NK-92 treated with Interleukin-12 subunit alpha and Interleukin-12 subunit beta, amount 100 ng/mL, for 24 hours (cell line): ENCODE measurements around the gene COQ10A.
"Not testable (repeated sequence)": the region's sequence is repeated elsewhere in the genome, so short reads cannot be mapped to it uniquely, and the experiment has no call there.

ENCODE experiments used
- DNase-seq: peaks from one replicate; lab custom pipeline; 2025; lab: John Stamatoyannopoulos, UW

Gene COQ10A

DNA sequence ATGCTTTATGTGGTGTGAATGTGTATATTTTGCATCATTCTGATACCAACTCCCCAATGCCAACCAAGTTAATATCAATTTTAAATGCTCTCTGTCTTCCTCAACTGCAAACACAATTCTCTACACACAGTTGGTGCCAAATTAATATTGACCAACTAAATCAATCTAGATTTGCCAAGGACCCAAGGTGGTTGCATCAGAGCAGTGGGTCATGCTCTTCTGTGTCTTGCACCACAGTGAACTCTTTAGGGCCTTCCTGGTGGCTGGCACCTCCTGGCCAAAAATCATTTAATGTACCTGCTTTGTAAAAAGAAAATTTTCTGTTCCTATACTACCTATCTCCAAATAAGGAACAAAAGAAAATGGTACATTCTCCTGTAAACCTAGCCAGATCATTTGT, 14.1 kb downstream of the COQ10A start:
- DNase-seq, result no peak

DNA sequence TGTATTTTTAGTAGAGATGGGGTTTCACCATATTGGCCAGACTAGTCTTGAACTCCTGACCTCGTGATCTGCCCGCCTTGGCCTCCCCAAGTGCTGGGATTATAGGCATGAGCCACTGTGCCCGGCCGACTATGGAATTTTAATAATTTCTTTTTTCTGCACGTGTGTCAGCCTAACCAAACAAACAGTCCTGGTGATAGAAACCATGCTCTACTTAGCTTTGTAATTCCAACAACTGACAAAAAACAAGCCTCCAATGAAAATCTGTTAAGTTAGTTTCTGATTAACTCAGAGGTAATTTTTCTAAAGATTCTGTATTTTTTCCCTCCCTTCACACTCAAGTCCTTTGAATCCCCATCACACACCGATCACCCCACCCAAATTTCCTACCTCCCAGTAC, 15.3 kb downstream of the COQ10A start:
- DNase-seq, result no peak

DNA sequence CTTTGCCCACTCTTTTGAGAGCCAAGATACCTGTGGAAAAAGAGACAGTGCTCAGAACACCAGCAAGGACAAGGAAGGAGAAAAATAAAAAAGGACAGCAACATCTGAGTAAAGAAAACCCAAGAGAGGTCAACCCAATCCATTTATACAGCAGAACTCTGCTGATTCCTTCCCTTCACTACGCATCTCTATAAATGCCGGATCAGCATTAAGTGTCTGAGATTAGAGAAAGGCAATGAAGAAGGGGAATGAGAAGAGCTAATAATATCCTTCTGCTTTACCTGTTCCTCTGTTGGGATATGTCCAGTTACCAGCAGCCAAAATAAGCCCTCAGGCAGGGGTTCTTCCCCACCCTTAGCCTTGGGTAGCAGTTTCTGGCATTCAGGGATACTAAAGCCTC, 15.8 kb downstream of the COQ10A start:
- no peak for DNase-seq

GRCh38 chr12:56284263-56284662, 17.5 kb downstream of the COQ10A start:
- not testable (repeated sequence) for DNase-seq

DNA sequence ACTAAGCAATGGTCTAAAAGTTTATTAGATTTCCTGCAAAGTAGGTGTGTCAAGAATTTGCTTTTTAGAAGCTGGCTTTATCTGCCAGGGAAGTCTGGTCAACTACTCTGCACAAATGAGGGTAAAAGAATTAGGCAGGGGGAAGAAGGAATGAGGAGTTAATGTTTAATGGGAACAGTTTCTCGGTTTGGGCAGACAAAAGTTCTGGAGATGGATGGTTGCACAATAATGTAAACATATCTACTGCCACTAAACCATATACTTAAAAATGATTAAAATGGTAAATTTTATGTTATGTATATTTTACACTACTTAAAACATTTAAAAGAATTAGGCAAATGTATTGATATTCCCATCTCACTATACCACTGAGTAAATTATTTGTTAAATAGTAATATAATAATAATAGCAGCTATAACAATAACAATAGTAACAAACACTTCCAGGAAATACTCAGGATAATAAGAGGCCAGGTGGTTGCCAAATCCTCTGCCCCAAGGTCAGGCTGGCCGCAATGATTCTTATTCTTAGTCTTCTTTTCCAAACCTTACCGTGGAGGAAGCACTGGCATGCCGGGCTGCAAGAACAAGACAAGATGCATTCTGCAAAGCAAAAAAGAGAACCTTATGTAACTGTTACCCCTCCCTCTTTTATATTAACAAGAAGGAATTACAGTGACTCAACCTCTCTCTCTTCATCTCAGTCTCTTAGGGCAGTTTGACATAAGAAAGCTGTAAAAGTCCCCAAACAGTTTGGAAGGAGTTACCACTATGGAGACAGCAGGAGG, 19.5 kb downstream of the COQ10A start:
- no peak for DNase-seq

GRCh38 chr12:56288705-56289387, 22.1 kb downstream of the COQ10A start:
- DNase-seq, result no peak

GRCh38 chr12:56293795-56294194, 27.1 kb downstream of the COQ10A start:
- no peak for DNase-seq

DNA sequence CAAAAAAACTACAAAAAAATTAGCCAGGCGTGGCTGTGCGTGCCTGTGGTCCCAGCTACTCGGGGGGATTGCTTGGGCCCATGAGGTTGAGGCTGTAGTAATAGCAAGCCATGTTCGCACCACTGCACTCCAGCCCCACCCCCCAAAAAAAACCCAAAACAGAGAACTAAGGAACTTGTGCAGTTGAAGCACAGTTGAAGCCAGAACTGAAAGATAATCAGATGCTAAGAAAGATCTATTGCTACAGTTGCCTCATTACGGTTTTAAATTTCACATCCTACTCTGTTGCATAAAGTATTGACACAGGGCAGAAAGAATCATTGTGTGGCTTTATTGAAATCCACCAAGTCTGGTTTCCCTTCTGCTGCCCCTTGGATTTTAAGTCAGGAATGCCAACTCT, 29.6 kb downstream of the COQ10A start:
- DNase-seq, result no peak

DNA sequence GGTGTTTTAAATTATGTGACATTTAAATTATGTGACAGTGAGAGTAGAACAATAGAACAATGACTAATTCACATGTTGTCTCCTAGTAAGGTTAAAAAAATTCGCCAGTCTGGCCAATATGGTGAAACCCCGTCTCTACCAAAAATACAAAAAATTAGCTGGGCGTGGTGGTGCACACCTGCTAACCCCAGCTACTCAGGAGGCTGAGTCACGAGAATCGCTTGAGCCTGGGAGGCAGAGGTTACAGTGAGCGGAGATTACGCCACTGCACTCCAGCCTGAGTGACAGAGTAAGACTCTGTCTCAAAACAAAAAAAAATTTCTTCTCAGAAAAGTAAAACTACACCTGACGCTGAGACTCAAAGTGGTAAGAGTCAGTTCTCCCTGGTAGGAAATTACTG, 30.7 kb downstream of the COQ10A start:
- DNase-seq, result no peak

GRCh38 chr12:56298828-56299227, 32.1 kb downstream of the COQ10A start:
- DNase-seq, result no peak

DNA sequence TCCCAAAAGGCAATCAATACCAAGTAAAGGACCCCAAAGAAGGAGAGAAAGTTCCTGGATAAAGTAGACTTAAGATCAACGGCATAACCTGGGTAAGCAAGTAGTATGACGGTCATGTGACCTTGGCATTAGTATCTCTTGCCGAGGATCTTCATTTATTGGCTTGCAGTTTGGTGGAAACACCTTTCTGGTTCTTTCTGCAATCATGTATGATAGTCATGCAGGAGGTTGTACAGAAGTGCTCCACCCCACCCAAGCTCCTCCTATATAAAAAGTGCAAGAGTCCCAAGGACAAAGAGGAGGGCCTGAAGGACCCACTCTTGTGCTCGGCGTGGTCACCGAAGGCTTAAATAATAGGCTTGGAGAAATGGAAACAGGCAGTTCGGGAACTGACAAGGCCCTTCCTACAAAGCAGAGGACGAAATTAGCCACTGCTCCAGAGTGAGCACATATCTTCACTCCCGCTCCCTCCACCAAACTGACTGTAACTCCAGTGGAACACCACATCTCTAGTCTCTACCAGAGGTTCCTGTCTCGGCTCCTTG, 32.6 kb downstream of the COQ10A start:
- no peak for DNase-seq

- peak; percentile 96 for DNase-seq
Observed at GRCh38 chr12:56299853-56300643, 33.3 kb downstream of the COQ10A start, which contains the start of gene CS. CS (minus strand) TSS chr12:56300330; CDS start chr12:56300201, 129 bp downstream.

- DNase-seq, result no peak
Observed at GRCh38 chr12:56300644-56301464, 34.1 kb downstream of the COQ10A start.

- no peak for DNase-seq
Observed at GRCh38 chr12:56304276-56304675, 37.5 kb downstream of the COQ10A start.

DNA sequence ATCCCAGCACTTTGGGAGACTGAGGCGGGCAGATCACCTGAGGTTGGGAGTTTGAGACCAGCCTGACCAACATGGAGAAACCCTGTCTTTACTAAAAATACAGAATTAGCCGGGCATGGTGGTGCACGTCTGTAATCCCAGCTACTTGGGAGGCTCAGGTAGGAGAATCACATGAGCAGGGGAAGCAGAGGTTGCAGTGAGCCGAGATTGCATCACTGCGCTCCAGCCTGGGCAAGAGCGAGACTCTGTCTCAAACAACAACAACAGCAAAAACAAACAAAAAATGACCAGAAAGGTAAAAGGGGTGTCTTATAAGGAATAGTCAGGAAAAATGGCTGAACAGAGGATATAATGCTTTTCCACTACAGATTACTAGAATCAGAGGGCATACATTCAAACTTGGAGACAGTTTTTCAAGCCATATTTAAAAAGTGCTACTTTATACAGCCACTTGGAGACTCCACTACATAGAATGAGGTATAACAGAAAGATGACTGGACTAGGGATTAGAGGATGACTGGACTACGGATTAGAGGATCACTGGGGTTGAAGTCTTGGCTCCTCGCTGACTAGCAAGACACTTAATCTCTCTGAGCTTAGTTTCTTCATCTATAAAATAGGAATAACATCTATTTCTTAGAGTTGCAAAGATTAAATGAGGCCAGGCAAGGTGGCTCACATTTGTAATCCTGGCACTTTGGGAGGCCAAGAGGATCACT, 38.3 kb downstream of the COQ10A start:
- no peak for DNase-seq

- DNase-seq, result no peak
Observed at GRCh38 chr12:56307221-56307965, 40.7 kb downstream of the COQ10A start.

GRCh38 chr12:56308714-56309113, 42.0 kb downstream of the COQ10A start:
- DNase-seq, result no peak

DNA sequence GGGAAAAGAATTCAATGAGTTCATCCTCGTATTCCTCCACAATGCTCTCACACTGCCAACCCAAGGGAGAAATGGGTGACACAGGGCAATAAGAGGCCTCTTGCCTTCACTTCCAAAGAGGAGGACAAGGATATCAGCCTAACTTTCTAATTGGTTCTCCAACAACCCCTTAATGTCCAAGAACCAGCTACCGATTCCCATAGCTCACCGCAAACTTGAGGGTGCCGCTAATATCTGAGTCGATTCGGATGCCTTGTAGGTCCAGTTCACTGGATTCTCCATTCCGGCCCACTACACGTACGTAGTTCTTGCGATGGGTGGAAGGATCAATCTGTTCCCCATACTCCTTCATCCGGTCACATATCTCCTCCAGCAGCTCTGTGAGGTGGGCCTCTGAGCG, 44.3 kb downstream of the COQ10A start:
- DNase-seq, result no peak

- DNase-seq, result no peak
Observed at GRCh38 chr12:56315249-56315621, 48.5 kb downstream of the COQ10A start.
